GM12878 (cell line): ENCODE data around the gene TMEM178A. TPM values are rescaled to one million over a fixed set of nuclear protein-coding genes. Genes with fewer than 3 reads are reported as not detected.

Experiments
- ATAC-seq: fragments of 200-7000 bp; cut with Tn5 transposase; 3 replicates; pipeline ENCODE4 v1.9.1; 2020; ENCODE audit warnings: mild to moderate bottlenecking, moderate library complexity
- BruUV-seq: library from RNA; stranded (reverse); fragments of 400-500 nt; replicated peaks from 2 replicates; lab custom pipeline; 2021; lab: Mats Ljungman, UMichigan
- CTCF ChIA-PET: fragments of 300-600 bp; sonication (Branson Sonifier 250); formaldehyde crosslinking; extraction: SDS; loops from one replicate; lab custom pipeline; 2021; ENCODE audit warnings: inconsistent platforms; lab: Yijun Ruan, JAX
- POLR2A ChIA-PET: fragments of 350-600 bp; formaldehyde crosslinking; extraction: SDS; loops from one replicate; lab custom pipeline; 2021; ENCODE audit warnings: inconsistent platforms; lab: Charles Lee
- RAD21 ChIA-PET: fragments of 300-600 bp; sonication (Branson Sonifier 250); formaldehyde crosslinking; loops from one replicate; lab custom pipeline; 2023; ENCODE audit warnings: antibody characterized with exemption; ENCODE audit not compliant: unreplicated experiment; lab: Charles Lee
- SMC1A ChIA-PET: fragments of 300-600 bp; sonication (Branson Sonifier 250); formaldehyde crosslinking; loops from one replicate; lab custom pipeline; 2023; ENCODE audit not compliant: unreplicated experiment, uncharacterized antibody; lab: Charles Lee
- DNase-seq: peaks from one replicate; pipeline ENCODE4 v3.0.0-alpha.2; 2011; ENCODE audit warnings: low read depth, low spot score
- FAIRE-seq: peaks from 3 replicates; lab custom pipeline; 2011; peaks lifted over from hg19 to GRCh38; lab: Jason Lieb, UNC
- H2AFZ ChIP-seq: 2 replicates; pipeline ENCODE4 v1.6.0; 2011; ENCODE audit warnings: low read depth, low read length, control low read depth; ENCODE audit not compliant: control insufficient read depth
- H3K27ac ChIP-seq: 2 replicates; pipeline ENCODE4 v1.5.1; 2011; ENCODE audit warnings: control low read depth; ENCODE audit not compliant: control insufficient read depth, insufficient read depth
- H3K27me3 ChIP-seq, 2 experiments: replicated peaks in 1 of 2; 2 replicates each; pipeline versions ENCODE4 v1.6.0 to v1.6.1; 2011; ENCODE audit warnings: low read length in 1 of 2; ENCODE audit not compliant: control insufficient read depth in 2 of 2, insufficient read depth in 2 of 2
- H3K36me3 ChIP-seq, 2 experiments: 2 replicates each; pipeline ENCODE4 v1.5.1; 2011; ENCODE audit warnings: low read length in 1 of 2; ENCODE audit not compliant: control insufficient read depth in 2 of 2, insufficient read depth in 2 of 2
- H3K4me1 ChIP-seq: 2 replicates; pipeline ENCODE4 v1.6.1; 2011; ENCODE audit warnings: mild to moderate bottlenecking, low read length, moderate library complexity, mixed read lengths; ENCODE audit not compliant: control insufficient read depth, insufficient read depth
- H3K4me2 ChIP-seq: 2 replicates; pipeline ENCODE4 v1.6.0; 2011; ENCODE audit warnings: control low read depth; ENCODE audit not compliant: control insufficient read depth, insufficient read depth
- H3K4me3 ChIP-seq: fragments of 200-600 bp; sonication (generic); 2 replicates; pipeline ENCODE4 v1.5.1; 2016
- H3K79me2 ChIP-seq: 2 replicates; pipeline ENCODE4 v1.6.0; 2011; ENCODE audit warnings: low read length; ENCODE audit not compliant: control insufficient read depth, insufficient read depth
- H3K9ac ChIP-seq: 2 replicates; pipeline ENCODE4 v1.8.0; 2011; ENCODE audit warnings: low read length, control low read depth, mixed read lengths; ENCODE audit not compliant: control insufficient read depth, insufficient read depth
- H3K9me3 ChIP-seq: replicated peaks from 3 replicates; pipeline ENCODE4 v1.5.1; 2011; ENCODE audit warnings: mild to moderate bottlenecking, low read length; ENCODE audit not compliant: control insufficient read depth, insufficient read depth
- H4K20me1 ChIP-seq: 2 replicates; pipeline ENCODE4 v1.6.0; 2011; ENCODE audit not compliant: control insufficient read depth, insufficient read depth
- ATF2 ChIP-seq: IDR thresholded peaks from 2 replicates; pipeline ENCODE4 v1.6.1; 2012; ENCODE audit warnings: low read length, inconsistent platforms
- ATF3 ChIP-seq: IDR thresholded peaks from 2 replicates; pipeline ENCODE4 v1.6.1; 2011; ENCODE audit warnings: low read depth, mild to moderate bottlenecking, low read length, moderate library complexity, borderline replicate concordance; ENCODE audit errors: extremely low read depth
- BCL11A ChIP-seq: IDR thresholded peaks from 2 replicates; pipeline ENCODE4 v1.6.1; 2011; ENCODE audit warnings: low read depth, low read length
- BRCA1 ChIP-seq: IDR thresholded peaks from 2 replicates; pipeline ENCODE4 v1.6.1; 2011; ENCODE audit warnings: low read depth, low read length, improper control_type of control experiment
- CBX5 ChIP-seq: sonication (generic); IDR thresholded peaks from 2 replicates; pipeline ENCODE4 v1.6.1; 2016; ENCODE audit warnings: low read depth, moderate library complexity, mild to moderate bottlenecking, inconsistent platforms
- EZH2 ChIP-seq: IDR thresholded peaks from 2 replicates; pipeline ENCODE4 v1.6.1; 2012; ENCODE audit warnings: low read depth, mild to moderate bottlenecking, control low read depth, inconsistent platforms, low read length, borderline replicate concordance; ENCODE audit not compliant: control insufficient read depth
- HCFC1 ChIP-seq: fragments of 150-350 bp; IDR thresholded peaks from 2 replicates; pipeline ENCODE4 v1.6.1; 2014; ENCODE audit warnings: low read length
- IKZF1 ChIP-seq: fragments of 450-650 bp; conservative IDR thresholded peaks from 2 replicates; pipeline ENCODE4 v1.6.1; 2017; ENCODE audit warnings: antibody characterized with exemption, mild to moderate bottlenecking
- MAX ChIP-seq: IDR thresholded peaks from 2 replicates; pipeline ENCODE4 v1.6.1; 2012; ENCODE audit warnings: low read depth, low read length, improper control_type of control experiment
- MTA2 ChIP-seq: fragments of 450-650 bp; IDR thresholded peaks from 2 replicates; pipeline ENCODE4 v1.6.1; 2016; ENCODE audit warnings: low read depth, mild to moderate bottlenecking, moderate library complexity
- MYC ChIP-seq: IDR thresholded peaks from 2 replicates; pipeline ENCODE4 v1.6.1; 2011; ENCODE audit warnings: mild to moderate bottlenecking, low read length, moderate library complexity, inconsistent platforms; ENCODE audit not compliant: insufficient read depth, insufficient replicate concordance, insufficient read length, severe bottlenecking
- NFXL1 ChIP-seq: fragments of 450-650 bp; IDR thresholded peaks from 2 replicates; pipeline ENCODE4 v1.6.1; 2017; ENCODE audit warnings: antibody characterized with exemption, mild to moderate bottlenecking, borderline replicate concordance
- POLR2AphosphoS2 ChIP-seq: IDR thresholded peaks from 2 replicates; pipeline ENCODE4 v1.6.1; 2011; ENCODE audit warnings: low read depth, mild to moderate bottlenecking, low read length, improper control_type of control experiment, moderate library complexity
- SIX5 ChIP-seq: IDR thresholded peaks from 2 replicates; pipeline ENCODE4 v1.6.1; 2011; ENCODE audit warnings: mild to moderate bottlenecking, low read depth, low read length, moderate library complexity; ENCODE audit not compliant: severe bottlenecking
- TCF12 ChIP-seq: IDR thresholded peaks from 2 replicates; pipeline ENCODE4 v1.6.1; 2011; ENCODE audit warnings: low read depth, mild to moderate bottlenecking, low read length
- TCF3 ChIP-seq: IDR thresholded peaks from 2 replicates; pipeline ENCODE4 v1.6.1; 2012; ENCODE audit warnings: low read depth, mild to moderate bottlenecking, low read length, borderline replicate concordance; ENCODE audit not compliant: insufficient read depth
- YBX1 ChIP-seq: fragments of 450-650 bp; IDR thresholded peaks from 2 replicates; pipeline ENCODE4 v1.6.1; 2016; ENCODE audit warnings: antibody characterized with exemption
- ZBED1 ChIP-seq: IDR thresholded peaks from 2 replicates; pipeline ENCODE4 v1.6.1; 2016; ENCODE audit warnings: borderline replicate concordance
- ZNF207 ChIP-seq: fragments of 450-650 bp; IDR thresholded peaks from 2 replicates; pipeline ENCODE4 v1.6.1; 2014; ENCODE audit warnings: antibody characterized with exemption, mild to moderate bottlenecking, borderline replicate concordance
- ZNF274 ChIP-seq: IDR thresholded peaks from one replicate; pipeline ENCODE4 v1.8.0; 2011; ENCODE audit not compliant: insufficient read length, insufficient read depth
- WGBS: methylation state at CpG from one replicate; pipeline ENCODE4 v1.1.6; 2016; ENCODE audit warnings: low lambda C conversion rate; ENCODE audit not compliant: insufficient replicate concordance, insufficient coverage; ENCODE audit errors: missing lambda C conversion rate; 5-methylcytosine and 5-hydroxymethylcytosine counted together
- in situ Hi-C: fragments of 300-500 bp; cut with MboI; formaldehyde crosslinking; loops from 9 replicates; pipeline ENCODE4 v1.14.3; 2018; ENCODE audit warnings: mixed read lengths
- intact Hi-C: fragments of 100-400 bp; cut with micrococcal nuclease; formaldehyde crosslinking; loops from one replicate; pipeline ENCODE4 v1.14.2; 2022; ENCODE audit not compliant: unreplicated experiment
- polyA plus RNA-seq, 11 experiments: library from polyadenylated mRNA; depleted of rRNA in 4 of 11; unstranded in 6 of 11; stranded (reverse) in 5 of 11; fragments of >200 nt; fragmentation: Nextera tagmentation in 4 of 11; fragmentation: Illumina TruSeq in 1 of 11; extraction: Ambion mirVana in 4 of 11; extraction: Trizol in 1 of 11; gene quantifications; 1 replicate in 1 of 11; 2 replicates in 10 of 11; pipeline versions ENCODE4 v1.2.1 to v1.2.3, GENCODE V29; 2011 to 2016; ENCODE audit warnings: inconsistent platforms in 2 of 11, missing spikeins in 2 of 11, low read depth in 1 of 11
- total RNA-seq, 4 experiments: library from RNA; depleted of rRNA in 3 of 4; stranded (reverse); fragments of >200 nt in 3 of 4; fragmentation: Illumina TruSeq in 1 of 4; extraction: Trizol in 1 of 4; gene quantifications; 2 replicates each; pipeline versions ENCODE4 v1.2.1 to v1.2.3, GENCODE V29; 2013 to 2021

TMEM178A gene
- total and polyA plus RNA-seq, 10 of the 15 experiments (the other 5 are each of a cell fraction or from before 2014, with no cell fraction given), result not detected

GRCh38 chr2:39734445-39734844 lies 68.7 kb downstream of the TMEM178A start (continued):
- no peak for TF ChIP-seq MYC
- no peak for TF ChIP-seq YBX1
- no peak for TF ChIP-seq TCF3
- no peak for TF ChIP-seq TCF12
- no peak for TF ChIP-seq MAX
- no peak for TF ChIP-seq HCFC1

GRCh38 chr2:39735648-39736047 lies 69.9 kb downstream of the TMEM178A start:
- WGBS, result 100% methylated on average over 3 of the region's 3 CpGs
- TF ChIP-seq POLR2AphosphoS2, result no peak
- no peak for TF ChIP-seq EZH2
- TF ChIP-seq SIX5, result no peak
- TF ChIP-seq MTA2, result no peak
- no peak for TF ChIP-seq ZNF274
- no peak for TF ChIP-seq IKZF1
- no peak for TF ChIP-seq BRCA1
- TF ChIP-seq CBX5, result no peak
- no peak for TF ChIP-seq BCL11A
- TF ChIP-seq ATF3, result no peak
- TF ChIP-seq ZBED1, result no peak
- TF ChIP-seq NFXL1, result no peak
- TF ChIP-seq ZNF207, result no peak
- no peak for TF ChIP-seq ATF2
- no peak overlapping the region for H3K27ac ChIP-seq
- ChIA-PET POLR2A (no interaction called here), CTCF (interaction anchor here (1.0 kb wide), 1 partner anchor 9 kb away, joined by 3 read pairs; no protein-coding TSS in a partner anchor), SMC1A (no interaction called here), RAD21 (no interaction called here)
- no peak for ATAC-seq
- no peak overlapping the region for H3K4me2 ChIP-seq
- no peaks in the 10 kb centered on the region for H4K20me1 ChIP-seq
- H3K27me3 ChIP-seq, result no peaks in the 10 kb centered on the region
- H2AFZ ChIP-seq, result no peak overlapping the region
- H3K4me1 ChIP-seq, result no peaks in the 10 kb centered on the region
- H3K36me3 ChIP-seq, result peaks cover 2 to 25% of the 10 kb centered on the region in 2 experiments
- intact Hi-C loops (no loop called here), in situ Hi-C loops (loop anchor here (25.0 kb wide), 1 partner anchor 673 kb away; no protein-coding TSS in a partner anchor)
- no peak for FAIRE-seq
- H3K4me3 ChIP-seq, result no peak overlapping the region
- no peak overlapping the region for H3K9ac ChIP-seq
- H3K9me3 ChIP-seq, result no peaks in the 10 kb centered on the region
- H3K79me2 ChIP-seq, result no peaks in the 10 kb centered on the region
- BruUV-seq, result no TSS peak
- DNase-seq, result no peak
